ENCODE data around the gene ZNF880.
"Not testable (repeated sequence)": the region's sequence is repeated elsewhere in the genome, so short reads cannot be mapped to it uniquely, and the experiment has no call there.

ZNF880 gene

GRCh38 chr19:52369559-52370340, at the start of gene ZNF880:
Gene ZNF880, plus strand, starts transcription at chr19:52369923. Its CDS starts 43 bp downstream, at chr19:52369966.
- peaks cover 75% of the 10 kb centered on the region for H3K36me3 ChIP-seq
- peak within 1 kb of the TSS; percentile 99 for H3K27ac ChIP-seq

GRCh38 chr19:52322429-52322828, 47.3 kb upstream of the ZNF880 start:
- H4K20me1 ChIP-seq = no peaks in the 10 kb centered on the region
- H3K4me2 ChIP-seq = no peak overlapping the region
- TF ChIP-seq Cebpa-rat (IDR thresholded peaks at IDR 0.05) = no peak
- H3K27ac ChIP-seq = no peak overlapping the region
- no peak overlapping the region for H3K9ac ChIP-seq
- H3K4me1 ChIP-seq = no peaks in the 10 kb centered on the region
- peak overlapping the region; percentile 49 for H3K4me3 ChIP-seq
- H3K36me3 ChIP-seq = peaks cover 88% of the 10 kb centered on the region
- no peaks in the 10 kb centered on the region for H3K27me3 ChIP-seq
- peaks cover 100% of the 10 kb centered on the region for H3K9me3 ChIP-seq

More at GRCh38 chr19:52369559-52370340, at the start of gene ZNF880:
- peaks cover 11% of the 10 kb centered on the region for H3K4me1 ChIP-seq
- peak within 1 kb of the TSS; percentile 94 for H3K4me2 ChIP-seq
- peak within 1 kb of the TSS; percentile 98 for H3K9ac ChIP-seq
- H3K4me3 ChIP-seq = peak within 1 kb of the TSS; percentile 88
- peaks cover 81% of the 10 kb centered on the region for H3K9me3 ChIP-seq
- no peaks in the 10 kb centered on the region for H3K27me3 ChIP-seq
- TF ChIP-seq Cebpa-rat (IDR thresholded peaks at IDR 0.05) = no peak
- no peaks in the 10 kb centered on the region for H4K20me1 ChIP-seq

- TF ChIP-seq Cebpa-rat (IDR thresholded peaks at IDR 0.05) = no peak
- Histone ChIP-seq H3K27ac (no peak overlapping the region), H3K4me1 (no peaks in the 10 kb centered on the region), H3K36me3 (peaks cover 36% of the 10 kb centered on the region), H3K9ac (no peak overlapping the region), H4K20me1 (no peaks in the 10 kb centered on the region), H3K9me3 (peaks cover 90% of the 10 kb centered on the region), H3K4me3 (no peak overlapping the region), H3K27me3 (no peaks in the 10 kb centered on the region), H3K4me2 (no peak overlapping the region)
These were observed 38.0 kb upstream of the ZNF880 start for GRCh38 chr19:52331757-52332156.

- Histone ChIP-seq H3K4me2 (peak overlapping the region; percentile 34; the same call in 1 of the 2 replicates), H3K9me3 (peaks cover 51% of the 10 kb centered on the region), H3K27me3 (no peaks in the 10 kb centered on the region), H3K4me1 (peaks cover 13% of the 10 kb centered on the region), H3K9ac (0 out of 2 replicates have a peak overlapping the region, but pooled peaks have one; percentile 98), H3K27ac (peak overlapping the region; percentile 97), H3K36me3 (peaks cover 59% of the 10 kb centered on the region), H4K20me1 (no peaks in the 10 kb centered on the region), H3K4me3 (peak overlapping the region; percentile 92)
- no peak for TF ChIP-seq Cebpa-rat (IDR thresholded peaks at IDR 0.05)
These were observed 34.0 kb upstream of the ZNF880 start for GRCh38 chr19:52335768-52336116.

GRCh38 chr19:52336117-52336790, 33.5 kb upstream of the ZNF880 start, which contains the start of gene ZNF610:
Gene ZNF610, plus strand, starts transcription at chr19:52336243. Its CDS starts 12,930 bp downstream, at chr19:52349173.
- Histone ChIP-seq H3K9me3 (peaks cover 46% of the 10 kb centered on the region), H3K4me1 (peaks cover 13% of the 10 kb centered on the region), H3K27me3 (no peaks in the 10 kb centered on the region), H4K20me1 (no peaks in the 10 kb centered on the region), H3K4me3 (peak within 1 kb of the TSS; percentile 92), H3K4me2 (peak within 1 kb of the TSS; percentile 88), H3K27ac (peak within 1 kb of the TSS; percentile 97), H3K9ac (peak within 1 kb of the TSS; percentile 98), H3K36me3 (peaks cover 56% of the 10 kb centered on the region)
- no peak for TF ChIP-seq Cebpa-rat (IDR thresholded peaks at IDR 0.05)

GRCh38 chr19:52336791-52337381, 32.8 kb upstream of the ZNF880 start:
- TF ChIP-seq Cebpa-rat (IDR thresholded peaks at IDR 0.05) = 0 out of 2 replicates have a peak, but pooled peaks have one; percentile 47

GRCh38 chr19:52339022-52339421, 30.7 kb upstream of the ZNF880 start:
- not testable (repeated sequence) for H3K27ac ChIP-seq, H3K9ac ChIP-seq, H3K27me3 ChIP-seq, H3K4me2 ChIP-seq, H4K20me1 ChIP-seq, H3K4me3 ChIP-seq
- Histone ChIP-seq H3K36me3 (peaks cover 61% of the 10 kb centered on the region), H3K9me3 (peaks cover 18% of the 10 kb centered on the region), H3K4me1 (peaks cover 13% of the 10 kb centered on the region)

More at GRCh38 chr19:52336791-52337381, 32.8 kb upstream of the ZNF880 start:
- H3K4me2 ChIP-seq = peak overlapping the region; percentile 88
- H3K9ac ChIP-seq = peak overlapping the region; percentile 98
- H3K4me1 ChIP-seq = peaks cover 13% of the 10 kb centered on the region
- peak overlapping the region; percentile 92 for H3K4me3 ChIP-seq
- peak overlapping the region; percentile 97 for H3K27ac ChIP-seq
- no peaks in the 10 kb centered on the region for H3K27me3 ChIP-seq
- peaks cover 39% of the 10 kb centered on the region for H3K9me3 ChIP-seq
- no peaks in the 10 kb centered on the region for H4K20me1 ChIP-seq
- H3K36me3 ChIP-seq = peaks cover 58% of the 10 kb centered on the region

GRCh38 chr19:52343548-52343947, 26.2 kb upstream of the ZNF880 start:
- no peaks in the 10 kb centered on the region for H3K4me1 ChIP-seq
- H3K27ac ChIP-seq = no peak overlapping the region
- H3K4me2 ChIP-seq = no peak overlapping the region
- H3K36me3 ChIP-seq = peaks cover 88% of the 10 kb centered on the region
- H3K9me3 ChIP-seq = peaks cover 10% of the 10 kb centered on the region; the same call in 1 of the 2 replicates
- H3K4me3 ChIP-seq = no peak overlapping the region
- no peaks in the 10 kb centered on the region for H3K27me3 ChIP-seq
- no peak for TF ChIP-seq Cebpa-rat (IDR thresholded peaks at IDR 0.05)
- H3K9ac ChIP-seq = no peak overlapping the region
- H4K20me1 ChIP-seq = no peaks in the 10 kb centered on the region

GRCh38 chr19:52345162-52345561, 24.6 kb upstream of the ZNF880 start:
- peaks cover 88% of the 10 kb centered on the region for H3K36me3 ChIP-seq
- no peak for TF ChIP-seq Cebpa-rat (IDR thresholded peaks at IDR 0.05)
- H3K27me3 ChIP-seq = no peaks in the 10 kb centered on the region
- peaks cover 10% of the 10 kb centered on the region; the same call in 1 of the 2 replicates for H3K9me3 ChIP-seq
- no peak overlapping the region for H3K4me3 ChIP-seq
- H3K27ac ChIP-seq = no peak overlapping the region
- H3K4me2 ChIP-seq = no peak overlapping the region
- H3K4me1 ChIP-seq = no peaks in the 10 kb centered on the region
- H4K20me1 ChIP-seq = no peaks in the 10 kb centered on the region
- H3K9ac ChIP-seq = no peak overlapping the region
